Ovary (tissue), 9 donors: Measurements from ENCODE around the gene IGFLR1. TPM values are rescaled to one million over a fixed set of nuclear protein-coding genes. Genes with fewer than 3 reads are reported as not detected.
"Not testable (repeated sequence)": the region's sequence is repeated elsewhere in the genome, so short reads cannot be mapped to it uniquely, and the experiment has no call there.

Source experiments
- DNase-seq, 5 donors: peaks; one replicate each; pipeline ENCODE4 v3.0.0-alpha.2; 2019 to 2020
- H3K27ac ChIP-seq, 2 donors: fragments of 200-600 bp; one replicate each; pipeline versions ENCODE4 v1.5.1 to v1.8.0; 2019 to 2022
- H3K27me3 ChIP-seq: fragments of 200-600 bp; one replicate; pipeline ENCODE4 v1.8.0; 2022
- H3K36me3 ChIP-seq: fragments of 200-600 bp; sonication (generic); one replicate; pipeline ENCODE4 v1.5.1; 2019
- H3K4me1 ChIP-seq: one replicate; pipeline ENCODE4 v1.8.1; 2013; ENCODE audit warnings: mild to moderate bottlenecking, moderate library complexity; ENCODE audit not compliant: insufficient read depth
- H3K4me3 ChIP-seq: fragments of 200-600 bp; sonication (generic); one replicate; pipeline ENCODE4 v1.5.1; 2017
- H3K9me3 ChIP-seq, 2 donors: fragments of 200-600 bp in 1 of 2; sonication (generic) in 1 of 2; one replicate each; pipeline versions ENCODE4 v1.5.1 to v1.8.1; 2013 to 2019; ENCODE audit warnings: mild to moderate bottlenecking in 1 of 2, moderate library complexity in 1 of 2
- CTCF ChIP-seq, 3 donors: fragments of 450-650 bp in 2 of 3; fragments of 200-600 bp in 1 of 3; IDR thresholded peaks; one replicate each; pipeline versions ENCODE4 v1.5.1 to v1.8.0; 2016 to 2022; ENCODE audit warnings: antibody characterized with exemption in 3 of 3, mild to moderate bottlenecking in 1 of 3
- EP300 ChIP-seq: sonication (generic); formaldehyde crosslinking; IDR thresholded peaks from one replicate; pipeline ENCODE4 v1.6.1; 2017; ENCODE audit warnings: antibody characterized with exemption
- POLR2A ChIP-seq: fragments of 450-650 bp; IDR thresholded peaks from one replicate; pipeline ENCODE4 v1.6.1; 2017; ENCODE audit warnings: antibody characterized with exemption, mild to moderate bottlenecking, moderate library complexity
- WGBS, 3 donors: extraction: QIAGEN DNeasy Blood & Tissue Kit in 1 of 3; methylation state at CpG; one replicate each; pipeline versions ENCODE4 v1.1.5 to v1.1.7; 2013 to 2017; 5-methylcytosine and 5-hydroxymethylcytosine counted together
- intact Hi-C, 4 donors: fragments of 100-400 bp; cut with DNase I; formaldehyde crosslinking; loops; one replicate each; pipeline versions ENCODE4 v1.11.0 to v1.15.1; 2022 to 2023
- polyA plus RNA-seq, 2 donors: library from polyadenylated mRNA; stranded (reverse); fragments of 200-250 nt in 1 of 2; fragments of 350-450 nt in 1 of 2; fragmentation: Illumina TruSeq in 1 of 2; extraction: RNeasy Lipid Tissue Mini Kit (QIAGEN cat#74804) in 1 of 2; gene quantifications; one replicate each; pipeline ENCODE4 v1.2.3, GENCODE V29; 2013 to 2014
- total RNA-seq, 7 donors: library from RNA; depleted of rRNA in 2 of 7; stranded (reverse); fragments of >200 nt in 2 of 7; fragmentation: NEBNext Ultra II Directional in 3 of 7; extraction: Animal tissue kit (Norgen Biotek cat#: 25700) in 3 of 7; gene quantifications; one replicate each; pipeline versions ENCODE4 v1.1.0 to v1.2.4, GENCODE V29; 2016 to 2023
- donor health status: DM: no; HTN: no; CAD: no; lungs with moderate emphysema.
- donor health status: DM: no; HTN: no; CAD: no.
- donor health status: Bipolar disorder and iron deficiency.
- donor health status: DM: yes; HTN: yes; CAD: no.
- donor health status: DM: no; HTN: no; CAD: no.
- donor health status: DM: yes; HTN: yes; CAD: no.

Gene IGFLR1
- total and polyA plus RNA-seq, 9 donors: 0.93 to 12.8 (median 7.6) TPM

- no peaks in the 10 kb centered on the region for H3K4me1 ChIP-seq
- TF ChIP-seq CTCF (IDR thresholded peaks at IDR 0.05): no peak
- TF ChIP-seq POLR2A: no peak
- no peak for TF ChIP-seq EP300
- H3K36me3 ChIP-seq: no peaks in the 10 kb centered on the region
- no peak overlapping the region for H3K4me3 ChIP-seq
- intact Hi-C loops: no loop called here
- no peak for DNase-seq
- H3K27ac ChIP-seq: no peak overlapping the region
- H3K9me3 ChIP-seq: no peaks in the 10 kb centered on the region
- H3K27me3 ChIP-seq: no peaks in the 10 kb centered on the region
- 93 to 97% (median 95%) methylated on average over 12 of the region's 12 CpGs for WGBS, 3 donors
Observed at GRCh38 chr19:35724560-35724959, 17.7 kb downstream of the IGFLR1 start.

GRCh38 chr19:35724132-35724531 is 18.1 kb downstream of the IGFLR1 start:
- 87 to 89% (median 87%) methylated on average over 7 of the region's 7 CpGs for WGBS, 3 donors
- H3K27ac ChIP-seq, H3K9me3 ChIP-seq, H3K4me3 ChIP-seq, H3K36me3 ChIP-seq, H3K27me3 ChIP-seq, intact Hi-C loops, H3K4me1 ChIP-seq, DNase-seq: not testable (repeated sequence)

- no peak for DNase-seq
- intact Hi-C loops: no loop called here
- peaks cover 4% of the 10 kb centered on the region for H3K4me1 ChIP-seq
- H3K4me3 ChIP-seq: no peak overlapping the region
- no peaks in the 10 kb centered on the region for H3K36me3 ChIP-seq
- WGBS, 3 donors: 91 to 95% (median 93%) methylated on average over 24 of the region's 24 CpGs
- no peaks in the 10 kb centered on the region for H3K27me3 ChIP-seq
- no peak overlapping the region for H3K27ac ChIP-seq
- H3K9me3 ChIP-seq: no peaks in the 10 kb centered on the region
- no peak for TF ChIP-seq EP300
- TF ChIP-seq CTCF (IDR thresholded peaks at IDR 0.05): no peak
- no peak for TF ChIP-seq POLR2A
Observed at GRCh38 chr19:35723671-35724070, 18.6 kb downstream of the IGFLR1 start.

GRCh38 chr19:35722897-35723296 is 19.4 kb downstream of the IGFLR1 start:
- H3K27me3 ChIP-seq: no peaks in the 10 kb centered on the region
- no peak for TF ChIP-seq POLR2A
- TF ChIP-seq CTCF (IDR thresholded peaks at IDR 0.05): no peak
- TF ChIP-seq EP300: no peak
- WGBS, 3 donors: 90 to 92% (median 91%) methylated on average over 16 of the region's 16 CpGs
- H3K4me3 ChIP-seq: no peak overlapping the region
- no peaks in the 10 kb centered on the region for H3K36me3 ChIP-seq
- no peak overlapping the region for H3K27ac ChIP-seq
- peak in 2 of 5 donors; percentile 18 for DNase-seq
- peaks cover 4% of the 10 kb centered on the region for H3K4me1 ChIP-seq
- H3K9me3 ChIP-seq: no peaks in the 10 kb centered on the region
- intact Hi-C loops: no loop called here

- Histone ChIP-seq H3K4me3 (no peak overlapping the region), H3K27me3 (no peaks in the 10 kb centered on the region), H3K9me3 (no peaks in the 10 kb centered on the region), H3K4me1 (peaks cover 4% of the 10 kb centered on the region), H3K27ac (no peak overlapping the region), H3K36me3 (no peaks in the 10 kb centered on the region)
- WGBS, 3 donors: 91% methylated on average over 14 of the region's 14 CpGs
- DNase-seq: peak in 2 of 5 donors; percentile 16 to 18
- intact Hi-C loops: no loop called here
- TF ChIP-seq POLR2A (no peak), CTCF (IDR thresholded peaks at IDR 0.05) (no peak), EP300 (no peak)
Observed at GRCh38 chr19:35722461-35722860, 19.8 kb downstream of the IGFLR1 start.
